Measurements from ENCODE around the gene UGT2A1. TPM values are rescaled to one million over a fixed set of nuclear protein-coding genes. Genes with fewer than 3 reads are reported as not detected.
"Not testable (repeated sequence)": the region's sequence is repeated elsewhere in the genome, so short reads cannot be mapped to it uniquely, and the experiment has no call there.

UGT2A1 gene
- total RNA-seq (2014; rRNA removed; shearing (Covaris generic)) = not detected in 2 replicates

- DNase-seq (ENCODE audit: low spot score) = no peak
- in situ Hi-C loops (cut with HindIII; ENCODE audit: low sequenced_read_pairs) = no loop called here
Observed at GRCh38 chr4:69653147-69653546, at the start of gene UGT2A1. UGT2A1 (minus strand) TSS chr4:69653247; CDS start chr4:69647644, 5,603 bp downstream.

GRCh38 chr4:69702201-69702600 is 49.2 kb upstream of the UGT2A1 start:
- in situ Hi-C loops (cut with HindIII; ENCODE audit: low sequenced_read_pairs) = no loop called here
- no peak for DNase-seq (ENCODE audit: low spot score)

- DNase-seq (ENCODE audit: low spot score) = no peak
- in situ Hi-C loops (cut with HindIII; ENCODE audit: low sequenced_read_pairs) = no loop called here
Observed at GRCh38 chr4:69701696-69702095, 48.6 kb upstream of the UGT2A1 start.

GRCh38 chr4:69697536-69698242 is 44.6 kb upstream of the UGT2A1 start:
- DNase-seq (ENCODE audit: low spot score) = no peak
- in situ Hi-C loops (cut with HindIII; ENCODE audit: low sequenced_read_pairs) = no loop called here

- in situ Hi-C loops (cut with HindIII; ENCODE audit: low sequenced_read_pairs) = no loop called here
- peak; percentile 7 for DNase-seq (ENCODE audit: low spot score)
Observed at GRCh38 chr4:69689599-69689998, 36.6 kb upstream of the UGT2A1 start.

GRCh38 chr4:69684804-69685203 is 31.8 kb upstream of the UGT2A1 start:
- DNase-seq (ENCODE audit: low spot score) = no peak
- in situ Hi-C loops (cut with HindIII; ENCODE audit: low sequenced_read_pairs) = no loop called here

GRCh38 chr4:69668680-69669079 is 15.6 kb upstream of the UGT2A1 start:
- in situ Hi-C loops (cut with HindIII; ENCODE audit: low sequenced_read_pairs) = no loop called here
- DNase-seq (ENCODE audit: low spot score) = no peak

- in situ Hi-C loops (cut with HindIII; ENCODE audit: low sequenced_read_pairs); DNase-seq (ENCODE audit: low spot score): not testable (repeated sequence)
Observed at GRCh38 chr4:69664009-69664408, 11.0 kb upstream of the UGT2A1 start.

- in situ Hi-C loops (cut with HindIII; ENCODE audit: low sequenced_read_pairs); DNase-seq (ENCODE audit: low spot score): not testable (repeated sequence)
Observed at GRCh38 chr4:69661130-69661803, 8.2 kb upstream of the UGT2A1 start.

GRCh38 chr4:69658133-69658532 is 5.1 kb upstream of the UGT2A1 start:
- DNase-seq (ENCODE audit: low spot score) = no peak
- in situ Hi-C loops (cut with HindIII; ENCODE audit: low sequenced_read_pairs) = no loop called here

- DNase-seq (ENCODE audit: low spot score) = no peak
- in situ Hi-C loops (cut with HindIII; ENCODE audit: low sequenced_read_pairs) = no loop called here
Observed at GRCh38 chr4:69656653-69657158, 3.7 kb upstream of the UGT2A1 start.

GRCh38 chr4:69650872-69651271 is 2.2 kb downstream of the UGT2A1 start:
- in situ Hi-C loops (cut with HindIII; ENCODE audit: low sequenced_read_pairs) = no loop called here
- DNase-seq (ENCODE audit: low spot score) = no peak

GRCh38 chr4:69649629-69650028 is 3.4 kb downstream of the UGT2A1 start:
- DNase-seq (ENCODE audit: low spot score) = no peak

GRCh38 chr4:69649207-69649606 is 3.8 kb downstream of the UGT2A1 start:
- no peak for DNase-seq (ENCODE audit: low spot score)
- in situ Hi-C loops (cut with HindIII; ENCODE audit: low sequenced_read_pairs) = no loop called here

More at GRCh38 chr4:69649629-69650028, 3.4 kb downstream of the UGT2A1 start:
- in situ Hi-C loops (cut with HindIII; ENCODE audit: low sequenced_read_pairs) = no loop called here

- in situ Hi-C loops (cut with HindIII; ENCODE audit: low sequenced_read_pairs) = no loop called here
Observed at GRCh38 chr4:69642961-69643360, 10.1 kb downstream of the UGT2A1 start.

GRCh38 chr4:69640289-69640688 is 12.8 kb downstream of the UGT2A1 start:
- no peak for DNase-seq (ENCODE audit: low spot score)
- in situ Hi-C loops (cut with HindIII; ENCODE audit: low sequenced_read_pairs) = no loop called here

More at GRCh38 chr4:69642961-69643360, 10.1 kb downstream of the UGT2A1 start:
- DNase-seq (ENCODE audit: low spot score) = no peak

GRCh38 chr4:69639542-69639941 is 13.5 kb downstream of the UGT2A1 start, which contains the start of gene UGT2A2:
UGT2A2 (minus strand) TSS chr4:69639642; CDS start chr4:69639640, 2 bp downstream.
- in situ Hi-C loops (cut with HindIII; ENCODE audit: low sequenced_read_pairs) = no loop called here
- no peak for DNase-seq (ENCODE audit: low spot score)

GRCh38 chr4:69617083-69617694 is 35.9 kb downstream of the UGT2A1 start:
- DNase-seq (ENCODE audit: low spot score) = peak; percentile 10
- in situ Hi-C loops (cut with HindIII; ENCODE audit: low sequenced_read_pairs) = no loop called here

GRCh38 chr4:69610484-69610883 is 42.6 kb downstream of the UGT2A1 start:
- in situ Hi-C loops (cut with HindIII; ENCODE audit: low sequenced_read_pairs) = no loop called here
- no peak for DNase-seq (ENCODE audit: low spot score)

GRCh38 chr4:69601065-69601464 is 52.0 kb downstream of the UGT2A1 start:
- in situ Hi-C loops (cut with HindIII; ENCODE audit: low sequenced_read_pairs) = no loop called here
- no peak for DNase-seq (ENCODE audit: low spot score)

All from G401 (cell line).